ENCODE results near the gene MAGEA4.

GRCh38 chrX:151922692-151923091 is 10.0 kb downstream of the MAGEA4 start:
- TF ChIP-seq CTCF (IDR thresholded peaks at IDR 0.05) (no peak), POLR2A (IDR thresholded peaks at IDR 0.05) (no peak), POLR2AphosphoS5 (IDR thresholded peaks at IDR 0.05) (no peak)

Measured in suprapubic skin (tissue), 4 donors.